Loucy (cell line): ENCODE results near the gene SPINK4.

ENCODE experiments used
- H2AFZ ChIP-seq: fragments of 200-600 bp; sonication (generic); 2 replicates; pipeline ENCODE4 v1.6.0; 2016; ENCODE audit warnings: antibody characterized with exemption, mild to moderate bottlenecking, low read length, moderate library complexity
- H3F3A ChIP-seq: fragments of 200-600 bp; 2 replicates; pipeline ENCODE4 v1.6.0; 2016; ENCODE audit warnings: antibody characterized with exemption, low read depth, mild to moderate bottlenecking
- H3K27me3 ChIP-seq: fragments of 200-600 bp; sonication (generic); 2 replicates; pipeline ENCODE4 v1.6.1; 2014; ENCODE audit warnings: low read length, mild to moderate bottlenecking; ENCODE audit not compliant: insufficient read depth, poor library complexity, severe bottlenecking
- H3K36me3 ChIP-seq: fragments of 200-600 bp; sonication (generic); 2 replicates; pipeline ENCODE4 v1.6.1; 2016; ENCODE audit warnings: low read length; ENCODE audit not compliant: insufficient read depth
- H3K4me1 ChIP-seq: fragments of 200-600 bp; sonication (generic); 2 replicates; pipeline ENCODE4 v1.5.1; 2014; ENCODE audit warnings: low read length, mild to moderate bottlenecking; ENCODE audit not compliant: insufficient read depth, poor library complexity, severe bottlenecking
- H3K4me2 ChIP-seq: fragments of 200-600 bp; sonication (generic); 2 replicates; pipeline ENCODE4 v1.6.0; 2014; ENCODE audit warnings: antibody characterized with exemption, low read length, low read depth, mild to moderate bottlenecking; ENCODE audit not compliant: poor library complexity, severe bottlenecking
- H3K4me3 ChIP-seq: fragments of 200-600 bp; sonication (generic); 2 replicates; pipeline ENCODE4 v1.5.1; 2014; ENCODE audit warnings: low read length, mild to moderate bottlenecking, mixed read lengths; ENCODE audit not compliant: poor library complexity, severe bottlenecking
- H3K79me2 ChIP-seq: fragments of 200-600 bp; sonication (generic); 2 replicates; pipeline ENCODE4 v1.6.1; 2014; ENCODE audit warnings: low read length; ENCODE audit not compliant: insufficient read depth
- H3K9ac ChIP-seq: fragments of 200-600 bp; sonication (generic); 2 replicates; pipeline ENCODE4 v1.6.0; 2014; ENCODE audit warnings: mild to moderate bottlenecking, low read depth, low read length, moderate library complexity; ENCODE audit not compliant: poor library complexity, severe bottlenecking
- H3K9me2 ChIP-seq: fragments of 200-600 bp; sonication (generic); replicated peaks from 2 replicates; pipeline ENCODE4 v1.6.1; 2016; ENCODE audit warnings: low read depth, low read length, mixed read lengths
- H3K9me3 ChIP-seq: fragments of 200-600 bp; sonication (generic); 2 replicates; pipeline ENCODE4 v1.6.1; 2014; ENCODE audit warnings: mild to moderate bottlenecking, antibody characterized with exemption, low read length, low read depth; ENCODE audit not compliant: insufficient read depth
- H4K20me1 ChIP-seq: fragments of 200-600 bp; sonication (generic); 2 replicates; pipeline ENCODE4 v1.6.0; 2014; ENCODE audit warnings: antibody characterized with exemption, low read length, mild to moderate bottlenecking; ENCODE audit not compliant: insufficient read depth, poor library complexity, severe bottlenecking
- EZH2phosphoT487 ChIP-seq: fragments of 200-600 bp; IDR thresholded peaks from 2 replicates; pipeline ENCODE4 v1.6.1; 2018; ENCODE audit warnings: antibody characterized with exemption, mild to moderate bottlenecking, moderate library complexity, borderline replicate concordance
- TF ChIP-seq, protein P1 (sequence below): fragments of 200-600 bp; sonication (generic); conservative IDR thresholded peaks from 2 replicates; pipeline ENCODE4 v1.5.1; 2014; ENCODE audit warnings: mild to moderate bottlenecking, antibody characterized with exemption, low read length

The SPINK4 gene

DNA sequence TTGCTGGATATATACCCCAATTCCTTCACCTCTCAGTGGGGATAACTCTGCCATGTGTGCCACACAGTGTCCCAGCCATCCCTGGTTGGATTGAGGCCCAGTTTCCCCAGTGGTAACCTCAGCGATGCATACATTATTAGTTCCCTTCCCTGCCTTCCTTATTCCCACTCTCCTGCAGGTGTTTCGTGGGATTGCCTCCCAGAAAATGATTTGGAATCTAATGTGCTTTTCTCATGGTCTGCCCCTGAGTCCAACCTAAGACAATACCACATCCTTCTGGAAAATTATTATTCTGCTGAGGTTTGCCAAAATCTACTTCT, 8.4 kb upstream of the SPINK4 start:
- H3K36me3 ChIP-seq, result no peaks in the 10 kb centered on the region
- no peaks in the 10 kb centered on the region for H3F3A ChIP-seq
- H3K4me3 ChIP-seq, result no peak overlapping the region
- H3K9me3 ChIP-seq, result no peaks in the 10 kb centered on the region
- H3K79me2 ChIP-seq, result no peaks in the 10 kb centered on the region
- no peaks in the 10 kb centered on the region for H3K9me2 ChIP-seq
- no peak overlapping the region for H3K4me2 ChIP-seq
- no peaks in the 10 kb centered on the region for H3K4me1 ChIP-seq
- no peaks in the 10 kb centered on the region for H3K27me3 ChIP-seq
- H4K20me1 ChIP-seq, result no peaks in the 10 kb centered on the region
- no peak overlapping the region for H3K9ac ChIP-seq
- no peak overlapping the region for H2AFZ ChIP-seq
- TF ChIP-seq, protein P1, sequence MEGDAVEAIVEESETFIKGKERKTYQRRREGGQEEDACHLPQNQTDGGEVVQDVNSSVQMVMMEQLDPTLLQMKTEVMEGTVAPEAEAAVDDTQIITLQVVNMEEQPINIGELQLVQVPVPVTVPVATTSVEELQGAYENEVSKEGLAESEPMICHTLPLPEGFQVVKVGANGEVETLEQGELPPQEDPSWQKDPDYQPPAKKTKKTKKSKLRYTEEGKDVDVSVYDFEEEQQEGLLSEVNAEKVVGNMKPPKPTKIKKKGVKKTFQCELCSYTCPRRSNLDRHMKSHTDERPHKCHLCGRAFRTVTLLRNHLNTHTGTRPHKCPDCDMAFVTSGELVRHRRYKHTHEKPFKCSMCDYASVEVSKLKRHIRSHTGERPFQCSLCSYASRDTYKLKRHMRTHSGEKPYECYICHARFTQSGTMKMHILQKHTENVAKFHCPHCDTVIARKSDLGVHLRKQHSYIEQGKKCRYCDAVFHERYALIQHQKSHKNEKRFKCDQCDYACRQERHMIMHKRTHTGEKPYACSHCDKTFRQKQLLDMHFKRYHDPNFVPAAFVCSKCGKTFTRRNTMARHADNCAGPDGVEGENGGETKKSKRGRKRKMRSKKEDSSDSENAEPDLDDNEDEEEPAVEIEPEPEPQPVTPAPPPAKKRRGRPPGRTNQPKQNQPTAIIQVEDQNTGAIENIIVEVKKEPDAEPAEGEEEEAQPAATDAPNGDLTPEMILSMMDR, result no peak
- no peak for TF ChIP-seq EZH2phosphoT487

DNA sequence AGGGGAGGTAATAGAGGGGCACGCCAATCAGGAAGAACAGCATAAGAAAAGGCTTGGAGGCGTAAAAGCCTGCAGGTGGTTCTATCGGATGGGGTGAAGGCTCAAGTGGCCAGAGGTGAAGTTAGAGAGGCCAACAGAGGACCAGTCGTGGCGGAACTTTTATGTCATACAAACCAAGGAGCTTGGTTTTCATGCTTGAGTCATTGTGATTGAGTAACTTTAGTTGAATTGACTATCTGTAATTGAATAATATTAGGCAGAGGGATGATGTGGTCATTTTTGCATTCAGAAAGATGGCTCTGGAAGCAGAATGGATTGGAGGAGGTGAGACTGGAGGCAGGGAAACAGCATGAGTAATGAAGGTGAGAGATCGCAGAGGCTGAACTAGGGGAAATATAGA, 7.2 kb upstream of the SPINK4 start:
- no peaks in the 10 kb centered on the region for H4K20me1 ChIP-seq
- no peaks in the 10 kb centered on the region for H3K27me3 ChIP-seq
- no peaks in the 10 kb centered on the region for H3F3A ChIP-seq
- H3K79me2 ChIP-seq, result no peaks in the 10 kb centered on the region
- no peak overlapping the region for H3K4me3 ChIP-seq
- no peaks in the 10 kb centered on the region for H3K9me2 ChIP-seq
- no peak overlapping the region for H3K4me2 ChIP-seq
- no peaks in the 10 kb centered on the region for H3K36me3 ChIP-seq
- H3K4me1 ChIP-seq, result no peaks in the 10 kb centered on the region
- TF ChIP-seq, protein P1, result no peak
- no peak for TF ChIP-seq EZH2phosphoT487
- H2AFZ ChIP-seq, result no peak overlapping the region
- H3K9me3 ChIP-seq, result no peaks in the 10 kb centered on the region
- H3K9ac ChIP-seq, result no peak overlapping the region

DNA sequence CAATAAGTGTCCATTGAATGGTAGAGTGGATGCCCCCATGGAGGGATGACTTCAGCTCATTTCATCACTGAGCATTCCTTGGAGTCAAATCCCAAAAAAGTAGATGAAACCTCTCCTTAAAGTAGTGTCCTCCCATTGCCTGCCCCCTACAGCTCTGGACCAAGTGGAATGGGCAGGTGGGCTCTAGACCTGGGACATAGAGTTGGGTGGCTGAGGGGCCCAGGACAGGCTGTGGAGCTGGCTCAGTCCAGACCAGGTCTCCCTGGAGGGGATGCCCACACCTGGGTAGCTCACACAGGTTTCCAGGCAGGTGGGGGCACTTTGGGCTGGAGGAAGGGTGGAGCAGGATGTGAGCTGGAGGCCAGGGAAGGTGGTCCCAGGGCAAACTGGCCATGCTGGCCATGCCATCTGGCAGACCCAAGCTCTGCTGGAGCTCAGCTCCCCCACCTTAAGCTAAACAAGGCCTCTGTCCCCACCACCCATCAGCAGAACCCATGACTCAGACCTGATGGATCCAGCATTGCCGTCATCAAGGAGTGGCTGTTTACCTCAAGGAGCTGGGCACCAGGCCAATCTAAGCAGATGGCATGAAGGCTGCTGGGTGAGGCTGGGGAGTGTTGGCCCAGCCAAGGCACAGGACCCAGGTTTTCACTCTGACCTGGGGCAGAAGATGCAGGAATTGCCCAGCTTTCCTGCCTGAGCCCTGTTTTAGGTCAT, 6.2 kb upstream of the SPINK4 start:
- no peak overlapping the region for H3K4me3 ChIP-seq
- no peaks in the 10 kb centered on the region for H3K79me2 ChIP-seq
- no peaks in the 10 kb centered on the region for H3F3A ChIP-seq
- H3K9me2 ChIP-seq, result no peaks in the 10 kb centered on the region
- H3K4me2 ChIP-seq, result no peak overlapping the region
- H3K9me3 ChIP-seq, result no peaks in the 10 kb centered on the region
- TF ChIP-seq, protein P1, result no peak
- TF ChIP-seq EZH2phosphoT487, result no peak
- no peaks in the 10 kb centered on the region for H3K36me3 ChIP-seq
- no peaks in the 10 kb centered on the region for H3K27me3 ChIP-seq
- H2AFZ ChIP-seq, result no peak overlapping the region
- H4K20me1 ChIP-seq, result no peaks in the 10 kb centered on the region
- H3K4me1 ChIP-seq, result peaks cover 1% of the 10 kb centered on the region
- H3K9ac ChIP-seq, result no peak overlapping the region
